GM12878 (cell line): Measurements from ENCODE around the gene EIF4ENIF1. TPM values are rescaled to one million over a fixed set of nuclear protein-coding genes. Genes with fewer than 3 reads are reported as not detected.

Source experiments
- ATF7 ChIP-seq: fragments of 450-650 bp; IDR thresholded peaks from 2 replicates; pipeline ENCODE4 v1.6.1; 2016; ENCODE audit warnings: low read depth, mild to moderate bottlenecking
- CREM ChIP-seq: IDR thresholded peaks from 2 replicates; pipeline ENCODE4 v1.6.1; 2014; ENCODE audit warnings: antibody characterized with exemption, low read depth
- ELK1 ChIP-seq: IDR thresholded peaks from 2 replicates; pipeline ENCODE4 v1.6.1; 2012; ENCODE audit warnings: low read depth, low read length, improper control_type of control experiment
- FOXM1 ChIP-seq: IDR thresholded peaks from 2 replicates; pipeline ENCODE4 v1.6.1; 2012; ENCODE audit warnings: low read depth, mild to moderate bottlenecking, inconsistent platforms, low read length, moderate library complexity
- MEF2B ChIP-seq: fragments of 450-650 bp; IDR thresholded peaks from 2 replicates; pipeline ENCODE4 v1.6.1; 2018; ENCODE audit warnings: mild to moderate bottlenecking, moderate library complexity; ENCODE audit not compliant: partially characterized antibody, poor library complexity, severe bottlenecking
- NFIC ChIP-seq: IDR thresholded peaks from 2 replicates; pipeline ENCODE4 v1.6.1; 2012; ENCODE audit warnings: low read depth, mild to moderate bottlenecking, inconsistent platforms, low read length, moderate library complexity
- NFYA ChIP-seq: IDR thresholded peaks from 2 replicates; pipeline ENCODE4 v1.6.1; 2011; ENCODE audit warnings: low read depth, mild to moderate bottlenecking, low read length, improper control_type of control experiment, borderline replicate concordance
- RAD21 ChIP-seq: IDR thresholded peaks from 2 replicates; pipeline ENCODE4 v1.6.1; 2011; ENCODE audit warnings: mild to moderate bottlenecking, low read depth, low read length, moderate library complexity; ENCODE audit not compliant: insufficient read depth
- RELB ChIP-seq: fragments of 450-650 bp; IDR thresholded peaks from 2 replicates; pipeline ENCODE4 v1.6.1; 2017; ENCODE audit warnings: low read depth, mild to moderate bottlenecking, moderate library complexity
- RUNX3 ChIP-seq: IDR thresholded peaks from 2 replicates; pipeline ENCODE4 v1.6.1; 2012; ENCODE audit warnings: low read length, inconsistent platforms
- SMAD5 ChIP-seq: IDR thresholded peaks from 2 replicates; pipeline ENCODE4 v1.6.1; 2016; ENCODE audit warnings: antibody characterized with exemption, low read depth
- SREBF2 ChIP-seq: IDR thresholded peaks from 2 replicates; pipeline ENCODE4 v1.6.1; 2012; ENCODE audit warnings: mild to moderate bottlenecking, low read length
- STAT1 ChIP-seq: fragments of 450-650 bp; conservative IDR thresholded peaks from 2 replicates; pipeline ENCODE4 v1.6.1; 2014; ENCODE audit warnings: antibody characterized with exemption, mild to moderate bottlenecking
- TBL1XR1 ChIP-seq: IDR thresholded peaks from 2 replicates; pipeline ENCODE4 v1.6.1; 2012; ENCODE audit warnings: low read depth, low read length, improper control_type of control experiment
- ZBTB33 ChIP-seq: fragments of 450-650 bp; IDR thresholded peaks from 2 replicates; pipeline ENCODE4 v1.6.1; 2017; ENCODE audit warnings: mild to moderate bottlenecking
- ZNF384 ChIP-seq: IDR thresholded peaks from 2 replicates; pipeline ENCODE4 v1.6.1; 2012; ENCODE audit warnings: low read depth, mild to moderate bottlenecking, low read length, improper control_type of control experiment, borderline replicate concordance
- polyA plus RNA-seq, 11 experiments: library from polyadenylated mRNA; depleted of rRNA in 4 of 11; unstranded in 6 of 11; stranded (reverse) in 5 of 11; fragments of >200 nt; fragmentation: Nextera tagmentation in 4 of 11; fragmentation: Illumina TruSeq in 1 of 11; extraction: Ambion mirVana in 4 of 11; extraction: Trizol in 1 of 11; gene quantifications; 1 replicate in 1 of 11; 2 replicates in 10 of 11; pipeline versions ENCODE4 v1.2.1 to v1.2.3, GENCODE V29; 2011 to 2016; ENCODE audit warnings: inconsistent platforms in 2 of 11, missing spikeins in 2 of 11, low read depth in 1 of 11
- total RNA-seq, 4 experiments: library from RNA; depleted of rRNA in 3 of 4; stranded (reverse); fragments of >200 nt in 3 of 4; fragmentation: Illumina TruSeq in 1 of 4; extraction: Trizol in 1 of 4; gene quantifications; 2 replicates each; pipeline versions ENCODE4 v1.2.1 to v1.2.3, GENCODE V29; 2013 to 2021
- TF ChIP-seq, protein P1 (sequence below): fragments of 450-650 bp; IDR thresholded peaks from 2 replicates; pipeline ENCODE4 v1.6.1; 2018; ENCODE audit warnings: borderline replicate concordance, mild to moderate bottlenecking; ENCODE audit not compliant: partially characterized antibody
- TF ChIP-seq, protein P2 (sequence below): fragments of 450-650 bp; formaldehyde crosslinking; IDR thresholded peaks from 2 replicates; pipeline ENCODE4 v1.4.0; 2022; ENCODE audit warnings: mild to moderate bottlenecking, moderate library complexity

The EIF4ENIF1 gene
- total and polyA plus RNA-seq, 10 of the 15 experiments (the other 5 are each of a cell fraction or from before 2014, with no cell fraction given): 4.4 to 43.7 (median 24.4) TPM

GRCh38 chr22:31537019-31537535, 47.4 kb upstream of the EIF4ENIF1 start (continued):
- TF ChIP-seq NFIC (peak; percentile 84; the same call in 1 of the 2 replicates), FOXM1 (peak; percentile 94), ELK1 (no peak), NFYA (no peak), ZBTB33 (no peak), CREM (peak; percentile 91), RELB (peak; percentile 85), TBL1XR1 (no peak), ZNF384 (peak; percentile 81; the same call in 1 of the 2 replicates), SMAD5 (no peak), ATF7 (peak; percentile 90), SREBF2 (no peak), RAD21 (no peak), STAT1 (no peak), RUNX3 (peak; percentile 60), MEF2B (peak; percentile 16)
- TF ChIP-seq, protein P1, sequence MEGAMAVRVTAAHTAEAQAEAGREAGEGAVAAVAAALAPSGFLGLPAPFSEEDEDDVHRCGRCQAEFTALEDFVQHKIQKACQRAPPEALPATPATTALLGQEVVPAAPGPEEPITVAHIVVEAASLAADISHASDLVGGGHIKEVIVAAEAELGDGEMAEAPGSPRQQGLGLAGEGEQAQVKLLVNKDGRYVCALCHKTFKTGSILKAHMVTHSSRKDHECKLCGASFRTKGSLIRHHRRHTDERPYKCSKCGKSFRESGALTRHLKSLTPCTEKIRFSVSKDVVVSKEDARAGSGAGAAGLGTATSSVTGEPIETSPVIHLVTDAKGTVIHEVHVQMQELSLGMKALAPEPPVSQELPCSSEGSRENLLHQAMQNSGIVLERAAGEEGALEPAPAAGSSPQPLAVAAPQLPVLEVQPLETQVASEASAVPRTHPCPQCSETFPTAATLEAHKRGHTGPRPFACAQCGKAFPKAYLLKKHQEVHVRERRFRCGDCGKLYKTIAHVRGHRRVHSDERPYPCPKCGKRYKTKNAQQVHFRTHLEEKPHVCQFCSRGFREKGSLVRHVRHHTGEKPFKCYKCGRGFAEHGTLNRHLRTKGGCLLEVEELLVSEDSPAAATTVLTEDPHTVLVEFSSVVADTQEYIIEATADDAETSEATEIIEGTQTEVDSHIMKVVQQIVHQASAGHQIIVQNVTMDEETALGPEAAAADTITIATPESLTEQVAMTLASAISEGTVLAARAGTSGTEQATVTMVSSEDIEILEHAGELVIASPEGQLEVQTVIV: no peak
- TF ChIP-seq, protein P2, sequence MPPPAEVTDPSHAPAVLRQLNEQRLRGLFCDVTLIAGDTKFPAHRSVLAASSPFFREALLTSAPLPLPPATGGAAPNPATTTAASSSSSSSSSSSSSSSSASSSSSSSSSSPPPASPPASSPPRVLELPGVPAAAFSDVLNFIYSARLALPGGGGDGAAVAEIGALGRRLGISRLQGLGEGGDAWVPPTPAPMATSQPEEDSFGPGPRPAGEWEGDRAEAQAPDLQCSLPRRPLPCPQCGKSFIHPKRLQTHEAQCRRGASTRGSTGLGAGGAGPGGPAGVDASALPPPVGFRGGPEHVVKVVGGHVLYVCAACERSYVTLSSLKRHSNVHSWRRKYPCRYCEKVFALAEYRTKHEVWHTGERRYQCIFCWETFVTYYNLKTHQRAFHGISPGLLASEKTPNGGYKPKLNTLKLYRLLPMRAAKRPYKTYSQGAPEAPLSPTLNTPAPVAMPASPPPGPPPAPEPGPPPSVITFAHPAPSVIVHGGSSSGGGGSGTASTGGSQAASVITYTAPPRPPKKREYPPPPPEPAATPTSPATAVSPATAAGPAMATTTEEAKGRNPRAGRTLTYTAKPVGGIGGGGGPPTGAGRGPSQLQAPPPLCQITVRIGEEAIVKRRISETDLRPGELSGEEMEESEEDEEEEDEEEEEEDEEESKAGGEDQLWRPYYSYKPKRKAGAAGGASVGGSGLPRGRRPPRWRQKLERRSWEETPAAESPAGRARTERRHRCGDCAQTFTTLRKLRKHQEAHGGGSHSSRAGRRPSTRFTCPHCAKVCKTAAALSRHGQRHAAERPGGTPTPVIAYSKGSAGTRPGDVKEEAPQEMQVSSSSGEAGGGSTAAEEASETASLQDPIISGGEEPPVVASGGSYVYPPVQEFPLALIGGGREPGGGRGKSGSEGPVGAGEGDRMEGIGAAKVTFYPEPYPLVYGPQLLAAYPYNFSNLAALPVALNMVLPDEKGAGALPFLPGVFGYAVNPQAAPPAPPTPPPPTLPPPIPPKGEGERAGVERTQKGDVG (CRISPR knock-in tag): no peak
